Measurements from ENCODE around the gene NUDT21.

- no peak for TF ChIP-seq CTCF (IDR thresholded peaks at IDR 0.05)
- TF ChIP-seq ZFX (IDR thresholded peaks at IDR 0.05; ENCODE audit: borderline replicate concordance) = no peak
Observed at GRCh38 chr16:56419740-56420548, 31.2 kb downstream of the NUDT21 start.
